ENCODE results near the gene TLNRD1.

Gene TLNRD1

GRCh38 chr15:80970018-80970657, 30.6 kb upstream of the TLNRD1 start:
- peak; percentile 75 for DNase-seq (ENCODE audit: low read depth)
- TF ChIP-seq CTCF (IDR thresholded peaks at IDR 0.05; ENCODE audit: low read length, missing control alignments): peak; percentile 72
- H3K4me3 ChIP-seq (replicated peaks; ENCODE audit: low read depth, low read length): no peak overlapping the region

- no peak overlapping the region for H3K4me3 ChIP-seq (replicated peaks; ENCODE audit: low read depth, low read length)
- TF ChIP-seq CTCF (IDR thresholded peaks at IDR 0.05; ENCODE audit: low read length, missing control alignments): no peak
- no peak for DNase-seq (ENCODE audit: low read depth)
Measured at GRCh38 chr15:80970658-80971057, 30.1 kb upstream of the TLNRD1 start.

GRCh38 chr15:80971143-80971542, 29.6 kb upstream of the TLNRD1 start:
- TF ChIP-seq CTCF (IDR thresholded peaks at IDR 0.05; ENCODE audit: low read length, missing control alignments): no peak
- DNase-seq (ENCODE audit: low read depth): no peak
- H3K4me3 ChIP-seq (replicated peaks; ENCODE audit: low read depth, low read length): no peak overlapping the region

GRCh38 chr15:80972276-80972675, 28.4 kb upstream of the TLNRD1 start:
- TF ChIP-seq CTCF (IDR thresholded peaks at IDR 0.05; ENCODE audit: low read length, missing control alignments): no peak
- no peak overlapping the region for H3K4me3 ChIP-seq (replicated peaks; ENCODE audit: low read depth, low read length)
- no peak for DNase-seq (ENCODE audit: low read depth)

GRCh38 chr15:80974914-80975313, 25.8 kb upstream of the TLNRD1 start:
- TF ChIP-seq CTCF (IDR thresholded peaks at IDR 0.05; ENCODE audit: low read length, missing control alignments): no peak
- DNase-seq (ENCODE audit: low read depth): no peak
- H3K4me3 ChIP-seq (replicated peaks; ENCODE audit: low read depth, low read length): no peak overlapping the region

- no peak for DNase-seq (ENCODE audit: low read depth)
- TF ChIP-seq CTCF (IDR thresholded peaks at IDR 0.05; ENCODE audit: low read length, missing control alignments): no peak
Measured at GRCh38 chr15:80976851-80977250, 23.9 kb upstream of the TLNRD1 start.

GRCh38 chr15:80977627-80978036, 23.1 kb upstream of the TLNRD1 start:
- no peak overlapping the region for H3K4me3 ChIP-seq (replicated peaks; ENCODE audit: low read depth, low read length)
- peak; percentile 59 for TF ChIP-seq CTCF (IDR thresholded peaks at IDR 0.05; ENCODE audit: low read length, missing control alignments)
- peak; percentile 56 for DNase-seq (ENCODE audit: low read depth)

More at GRCh38 chr15:80976851-80977250, 23.9 kb upstream of the TLNRD1 start:
- H3K4me3 ChIP-seq (replicated peaks; ENCODE audit: low read depth, low read length): no peak overlapping the region

Data from fibroblast of pulmonary artery (primary cell).